Measurements from ENCODE around the gene SELENOV. TPM values are rescaled to one million over a fixed set of nuclear protein-coding genes. Genes with fewer than 3 reads are reported as not detected.

The SELENOV gene
- total RNA-seq, 1 donor from 2014 or later, result 0.73 TPM

GRCh38 chr19:39558624-39559117, 43.7 kb downstream of the SELENOV start:
- Mint-ChIP-seq H3K4me3 (no peak overlapping the region), H3K27ac (no peak overlapping the region), H3K9me3 (no peaks in the 10 kb centered on the region), H3K27me3 (ENCODE audit: insufficient read depth, low read depth) (peaks cover 6% of the 10 kb centered on the region), H3K4me1 (no peaks in the 10 kb centered on the region), H3K36me3 (no peaks in the 10 kb centered on the region)
- Histone ChIP-seq H3F3A (ENCODE audit: low read depth) (no peaks in the 10 kb centered on the region), H3K4me1 (no peaks in the 10 kb centered on the region), H3K4me2 (no peak overlapping the region), H3K36me3 (no peaks in the 10 kb centered on the region), H3K4me3 (no peak overlapping the region), H2AFZ (replicated peaks) (no peak overlapping the region), H4K20me1 (ENCODE audit: low read depth) (no peaks in the 10 kb centered on the region), H3K79me2 (ENCODE audit: low read depth) (no peaks in the 10 kb centered on the region), H3K9me3 (ENCODE audit: low read depth) (no peaks in the 10 kb centered on the region), H3K9ac (no peak overlapping the region), H3K27me3 (peaks cover 3% of the 10 kb centered on the region), H3K27ac (no peak overlapping the region)
- no peak for DNase-seq (ENCODE audit: low spot score)
- no peak for TF ChIP-seq EZH2 (IDR thresholded peaks at IDR 0.05)
- TF ChIP-seq, protein P1, sequence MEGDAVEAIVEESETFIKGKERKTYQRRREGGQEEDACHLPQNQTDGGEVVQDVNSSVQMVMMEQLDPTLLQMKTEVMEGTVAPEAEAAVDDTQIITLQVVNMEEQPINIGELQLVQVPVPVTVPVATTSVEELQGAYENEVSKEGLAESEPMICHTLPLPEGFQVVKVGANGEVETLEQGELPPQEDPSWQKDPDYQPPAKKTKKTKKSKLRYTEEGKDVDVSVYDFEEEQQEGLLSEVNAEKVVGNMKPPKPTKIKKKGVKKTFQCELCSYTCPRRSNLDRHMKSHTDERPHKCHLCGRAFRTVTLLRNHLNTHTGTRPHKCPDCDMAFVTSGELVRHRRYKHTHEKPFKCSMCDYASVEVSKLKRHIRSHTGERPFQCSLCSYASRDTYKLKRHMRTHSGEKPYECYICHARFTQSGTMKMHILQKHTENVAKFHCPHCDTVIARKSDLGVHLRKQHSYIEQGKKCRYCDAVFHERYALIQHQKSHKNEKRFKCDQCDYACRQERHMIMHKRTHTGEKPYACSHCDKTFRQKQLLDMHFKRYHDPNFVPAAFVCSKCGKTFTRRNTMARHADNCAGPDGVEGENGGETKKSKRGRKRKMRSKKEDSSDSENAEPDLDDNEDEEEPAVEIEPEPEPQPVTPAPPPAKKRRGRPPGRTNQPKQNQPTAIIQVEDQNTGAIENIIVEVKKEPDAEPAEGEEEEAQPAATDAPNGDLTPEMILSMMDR (IDR thresholded peaks at IDR 0.05), result no peak
- TF ChIP-seq EZH2phosphoT487 (IDR thresholded peaks at IDR 0.05), result no peak

- DNase-seq (ENCODE audit: low spot score), result no peak
- TF ChIP-seq EZH2 (IDR thresholded peaks at IDR 0.05) (no peak), EZH2phosphoT487 (IDR thresholded peaks at IDR 0.05) (no peak)
- TF ChIP-seq, protein P1 (IDR thresholded peaks at IDR 0.05), result no peak
- H3K36me3 Mint-ChIP-seq, result no peaks in the 10 kb centered on the region
These were observed 48.5 kb downstream of the SELENOV start for GRCh38 chr19:39563408-39563807.

GRCh38 chr19:39566064-39566463, 51.1 kb downstream of the SELENOV start:
- Mint-ChIP-seq H3K9me3 (no peaks in the 10 kb centered on the region), H3K27me3 (ENCODE audit: insufficient read depth, low read depth) (peaks cover 2% of the 10 kb centered on the region)
- H3K4me2 ChIP-seq, result no peak overlapping the region

More at GRCh38 chr19:39563408-39563807, 48.5 kb downstream of the SELENOV start:
- no peak overlapping the region for H3K27ac Mint-ChIP-seq
- H4K20me1 ChIP-seq (ENCODE audit: low read depth), result no peaks in the 10 kb centered on the region
- H3K9ac ChIP-seq, result no peak overlapping the region
- H3K27me3 Mint-ChIP-seq (ENCODE audit: insufficient read depth, low read depth), result peaks cover 3% of the 10 kb centered on the region
- no peak overlapping the region for H2AFZ ChIP-seq (replicated peaks)
- H3F3A ChIP-seq (ENCODE audit: low read depth), result no peaks in the 10 kb centered on the region
- H3K9me3 Mint-ChIP-seq, result no peaks in the 10 kb centered on the region
- H3K4me1 Mint-ChIP-seq, result no peaks in the 10 kb centered on the region
- no peaks in the 10 kb centered on the region for H3K4me1 ChIP-seq
- H3K27ac ChIP-seq, result no peak overlapping the region
- no peak overlapping the region for H3K4me3 Mint-ChIP-seq
- H3K4me3 ChIP-seq, result no peak overlapping the region
- no peaks in the 10 kb centered on the region for H3K9me3 ChIP-seq (ENCODE audit: low read depth)
- H3K79me2 ChIP-seq (ENCODE audit: low read depth), result no peaks in the 10 kb centered on the region
- peaks cover 3% of the 10 kb centered on the region for H3K27me3 ChIP-seq
- H3K4me2 ChIP-seq, result no peak overlapping the region
- no peaks in the 10 kb centered on the region for H3K36me3 ChIP-seq

More at GRCh38 chr19:39566064-39566463, 51.1 kb downstream of the SELENOV start:
- no peaks in the 10 kb centered on the region for H3K4me1 ChIP-seq
- TF ChIP-seq, protein P1 (IDR thresholded peaks at IDR 0.05), result no peak
- TF ChIP-seq EZH2phosphoT487 (IDR thresholded peaks at IDR 0.05), result no peak
- TF ChIP-seq EZH2 (IDR thresholded peaks at IDR 0.05), result no peak
- no peaks in the 10 kb centered on the region for H3K9me3 ChIP-seq (ENCODE audit: low read depth)
- H3K9ac ChIP-seq, result no peak overlapping the region
- no peaks in the 10 kb centered on the region for H3K36me3 Mint-ChIP-seq
- no peaks in the 10 kb centered on the region for H3K36me3 ChIP-seq
- no peak overlapping the region for H3K4me3 Mint-ChIP-seq
- H3K27ac ChIP-seq, result no peak overlapping the region
- no peak overlapping the region for H3K27ac Mint-ChIP-seq
- no peaks in the 10 kb centered on the region for H4K20me1 ChIP-seq (ENCODE audit: low read depth)
- no peaks in the 10 kb centered on the region for H3F3A ChIP-seq (ENCODE audit: low read depth)
- H2AFZ ChIP-seq (replicated peaks), result no peak overlapping the region
- H3K4me3 ChIP-seq, result no peak overlapping the region
- no peak for DNase-seq (ENCODE audit: low spot score)
- H3K4me1 Mint-ChIP-seq, result no peaks in the 10 kb centered on the region
- no peaks in the 10 kb centered on the region for H3K79me2 ChIP-seq (ENCODE audit: low read depth)
- peaks cover 19% of the 10 kb centered on the region for H3K27me3 ChIP-seq
